T-helper 1 cell treated with Interleukin-12 subunit alpha and Interleukin-12 subunit beta and Interleukin-4 antibody, amounts not matched to agents 30 μg/mL and 1 μg/mL, for 36 hours (primary cell): ENCODE measurements around the gene MXRA7.

Experiments used
- H3K27ac Mint-ChIP-seq: one replicate; pipeline ENCODE4 v1.8.0; 2021; ENCODE audit warnings: mild to moderate bottlenecking, mixed read lengths
- H3K27me3 Mint-ChIP-seq: one replicate; pipeline ENCODE4 v1.8.0; 2021; ENCODE audit warnings: low read depth, mixed read lengths
- H3K36me3 Mint-ChIP-seq: one replicate; pipeline ENCODE4 v1.8.0; 2021; ENCODE audit warnings: low read depth, mixed read lengths
- H3K4me1 Mint-ChIP-seq: one replicate; pipeline ENCODE4 v1.8.0; 2021; ENCODE audit warnings: low read depth, mixed read lengths
- H3K4me3 Mint-ChIP-seq: one replicate; pipeline ENCODE4 v1.8.0; 2021; ENCODE audit warnings: mild to moderate bottlenecking, moderate library complexity, mixed read lengths
- H3K9me3 Mint-ChIP-seq: one replicate; pipeline ENCODE4 v1.8.0; 2021; ENCODE audit warnings: mixed read lengths

MXRA7 gene

DNA sequence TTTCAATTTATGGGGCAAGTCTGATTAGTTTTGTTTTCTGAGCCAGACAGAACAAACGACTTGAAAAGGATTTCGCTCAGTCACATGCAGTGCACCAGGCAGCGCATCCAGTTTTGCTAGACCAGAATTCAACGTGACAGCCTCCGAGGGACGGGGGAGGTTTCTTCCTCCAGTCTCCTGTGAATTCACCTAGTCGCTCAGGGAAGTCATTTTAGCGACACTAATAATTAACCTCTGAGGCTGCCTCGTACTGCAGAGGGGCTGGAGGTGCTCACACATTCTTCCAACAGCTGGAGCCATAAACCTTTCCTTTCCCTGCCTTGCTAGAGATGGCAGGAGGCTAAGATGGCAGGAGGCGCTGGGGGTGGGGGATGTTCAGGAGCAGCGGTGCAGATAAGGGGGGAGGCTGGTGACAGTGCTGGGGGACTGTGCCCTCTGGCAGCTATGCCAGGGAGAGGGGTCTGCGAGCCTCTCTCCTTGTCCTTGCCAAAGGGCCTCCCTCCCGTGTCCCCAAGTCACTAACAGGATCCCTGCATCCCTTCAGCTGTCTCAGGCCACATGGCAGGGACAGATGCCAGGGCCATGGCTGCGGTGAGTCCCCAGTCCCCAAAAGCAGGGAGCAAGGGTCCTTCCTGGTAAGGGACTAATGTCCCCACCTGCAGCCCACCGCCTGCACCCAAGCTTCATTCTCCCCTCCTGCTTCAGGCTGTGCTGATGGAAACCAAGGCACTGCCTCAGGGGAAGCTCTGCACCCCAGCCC, 24.0 kb downstream of the MXRA7 start:
- H3K27ac Mint-ChIP-seq: no peak overlapping the region
- H3K27me3 Mint-ChIP-seq: no peaks in the 10 kb centered on the region
- H3K4me3 Mint-ChIP-seq: no peak overlapping the region
- no peaks in the 10 kb centered on the region for H3K36me3 Mint-ChIP-seq
- H3K4me1 Mint-ChIP-seq: no peaks in the 10 kb centered on the region
- no peaks in the 10 kb centered on the region for H3K9me3 Mint-ChIP-seq

DNA sequence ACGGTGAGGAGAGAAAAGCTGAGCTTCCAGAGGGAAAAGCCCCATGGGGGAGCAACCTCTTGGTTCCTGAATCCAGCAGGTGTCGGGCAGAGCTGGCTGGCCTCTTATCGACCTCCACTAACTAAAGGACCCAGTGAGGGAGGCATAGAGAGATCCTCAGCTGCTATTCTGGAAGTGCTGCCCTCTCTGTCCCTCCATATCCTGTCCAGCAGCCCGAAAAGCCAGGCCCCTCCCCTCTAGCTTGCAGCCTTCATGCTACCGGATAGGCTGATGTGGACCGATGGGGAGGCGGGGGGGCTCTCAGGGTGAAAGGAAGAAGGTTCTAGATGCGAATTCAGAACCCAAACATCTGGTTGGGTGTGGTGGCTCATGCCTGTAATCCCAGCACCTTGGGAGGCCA, 24.9 kb downstream of the MXRA7 start:
- no peaks in the 10 kb centered on the region for H3K9me3 Mint-ChIP-seq
- H3K4me1 Mint-ChIP-seq: peaks cover 4% of the 10 kb centered on the region
- peaks cover 6% of the 10 kb centered on the region for H3K27me3 Mint-ChIP-seq
- no peak overlapping the region for H3K27ac Mint-ChIP-seq
- no peaks in the 10 kb centered on the region for H3K36me3 Mint-ChIP-seq
- H3K4me3 Mint-ChIP-seq: no peak overlapping the region

DNA sequence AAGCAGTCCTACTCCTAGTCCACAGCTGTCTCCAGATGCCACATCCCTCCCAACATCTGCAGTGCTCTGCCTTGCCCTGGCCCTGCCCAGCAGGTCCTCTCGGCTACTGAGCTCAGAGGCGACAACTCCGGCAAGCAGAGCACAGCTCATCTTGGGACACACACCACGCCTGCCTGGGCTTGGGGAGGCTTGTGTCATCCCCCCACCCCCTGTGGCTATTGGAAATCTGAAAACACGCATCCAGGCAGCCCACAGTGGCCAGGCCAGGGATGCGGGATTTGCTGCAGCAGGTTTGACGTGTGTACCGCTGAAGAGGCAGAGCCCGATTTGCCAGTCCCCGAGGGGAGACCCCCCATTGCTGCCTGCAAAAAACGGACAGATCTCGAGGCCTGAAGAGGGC, 25.4 kb downstream of the MXRA7 start:
- H3K4me3 Mint-ChIP-seq: no peak overlapping the region
- H3K4me1 Mint-ChIP-seq: peaks cover 4% of the 10 kb centered on the region
- H3K9me3 Mint-ChIP-seq: no peaks in the 10 kb centered on the region
- no peak overlapping the region for H3K27ac Mint-ChIP-seq
- H3K36me3 Mint-ChIP-seq: no peaks in the 10 kb centered on the region
- peaks cover 10% of the 10 kb centered on the region for H3K27me3 Mint-ChIP-seq

DNA sequence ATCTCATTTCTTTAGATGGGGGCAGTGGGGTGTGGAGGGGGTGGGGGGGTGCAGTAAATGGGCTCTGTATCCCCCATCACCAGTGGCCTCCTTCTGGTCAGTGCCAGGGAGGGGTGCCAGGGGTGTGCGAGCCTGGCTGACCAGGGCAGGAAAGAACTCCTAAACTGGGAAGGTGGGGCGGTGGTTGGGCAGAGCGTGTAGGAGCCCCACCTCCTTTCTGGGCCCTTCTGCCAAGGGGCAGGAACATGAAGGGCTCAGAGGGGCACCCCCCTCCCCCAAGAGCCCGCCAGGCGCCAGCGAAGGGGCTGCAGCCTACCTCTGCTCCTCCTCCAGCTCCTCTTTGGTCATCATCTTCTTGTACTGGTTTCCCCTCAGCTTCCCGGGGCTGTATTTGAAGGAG, 26.0 kb downstream of the MXRA7 start:
- Mint-ChIP-seq H3K27me3 (peaks cover 10% of the 10 kb centered on the region), H3K4me1 (peaks cover 4% of the 10 kb centered on the region), H3K36me3 (no peaks in the 10 kb centered on the region), H3K9me3 (no peaks in the 10 kb centered on the region), H3K27ac (no peak overlapping the region), H3K4me3 (no peak overlapping the region)

DNA sequence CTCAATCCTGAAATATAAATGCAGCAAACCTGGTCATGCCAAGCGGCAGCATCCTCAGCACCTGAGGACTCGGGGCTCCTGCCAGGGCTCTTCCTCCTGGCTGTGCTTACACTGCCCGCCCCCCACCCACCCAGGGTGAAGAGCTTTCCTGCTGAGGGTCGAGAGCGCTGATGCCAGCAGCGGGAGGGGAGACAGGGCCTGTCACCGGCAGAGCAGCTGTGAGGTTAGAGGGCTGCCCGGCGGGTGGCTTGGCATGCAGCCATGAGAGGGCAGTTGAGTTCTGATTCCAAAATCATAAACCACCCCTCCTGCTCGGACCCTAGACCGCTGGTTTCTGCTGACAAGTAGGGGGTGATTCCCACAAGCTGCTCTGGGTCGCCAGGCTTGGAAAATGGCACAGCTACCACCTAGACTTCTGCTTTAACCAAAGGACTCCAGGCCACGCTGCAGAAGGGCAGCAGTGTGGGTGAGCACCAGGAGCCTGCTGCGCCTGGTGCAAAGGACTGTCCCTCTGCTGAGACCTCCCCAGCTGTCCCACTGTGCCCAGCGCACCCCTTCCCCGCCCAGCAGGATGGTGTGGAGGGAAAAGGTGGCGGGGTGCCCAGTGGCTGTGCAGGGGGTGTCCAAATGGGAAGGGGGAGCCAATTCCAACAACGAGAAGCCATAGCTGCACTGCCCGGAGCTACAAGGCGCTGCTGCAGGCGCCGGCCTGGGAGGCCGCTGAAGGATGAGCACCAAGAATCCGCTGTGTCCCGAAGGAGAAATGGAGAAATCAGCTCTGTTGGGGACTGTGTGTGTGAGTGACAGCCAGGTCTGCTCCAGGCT, 26.6 kb downstream of the MXRA7 start:
- Mint-ChIP-seq H3K36me3 (no peaks in the 10 kb centered on the region), H3K9me3 (no peaks in the 10 kb centered on the region), H3K27me3 (peaks cover 10% of the 10 kb centered on the region), H3K4me3 (no peak overlapping the region), H3K27ac (no peak overlapping the region), H3K4me1 (peaks cover 6% of the 10 kb centered on the region)

DNA sequence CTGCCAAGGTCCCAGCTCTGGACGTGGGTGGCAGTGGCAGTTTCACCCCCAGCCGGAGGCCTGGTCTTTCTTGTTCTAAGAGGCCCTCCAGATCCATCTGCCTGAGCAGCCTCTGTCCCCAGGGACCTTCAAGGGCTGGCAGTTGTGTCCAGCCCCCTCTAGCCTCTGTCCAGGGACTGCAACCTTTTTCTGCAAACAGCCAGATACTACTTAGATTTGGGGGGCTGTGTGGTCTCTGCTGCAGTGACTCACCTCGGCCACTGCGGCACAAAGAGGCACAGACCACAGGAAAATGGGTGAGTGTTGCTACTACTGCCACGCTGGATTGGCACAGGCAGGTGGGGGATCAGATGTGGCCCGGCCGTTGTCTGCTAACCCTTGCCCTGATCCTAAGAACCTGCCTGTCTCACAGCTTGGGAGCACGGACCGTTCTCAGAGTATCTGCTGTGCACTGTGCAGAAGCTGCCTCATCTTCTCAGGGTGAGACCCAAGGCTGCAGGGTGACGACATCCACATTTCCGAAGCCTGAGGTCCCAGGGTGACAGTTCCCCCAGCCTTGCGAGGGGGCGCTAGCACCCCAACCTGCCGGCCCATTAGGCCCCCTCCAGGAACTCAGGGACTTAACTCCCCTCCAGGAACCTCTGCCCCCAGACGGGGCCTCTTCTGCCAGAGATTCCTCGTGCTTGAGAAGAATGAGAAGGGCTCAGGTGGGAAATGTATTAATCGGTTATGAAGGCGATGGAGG, 27.6 kb downstream of the MXRA7 start:
- H3K4me1 Mint-ChIP-seq: peaks cover 6% of the 10 kb centered on the region
- no peak overlapping the region for H3K27ac Mint-ChIP-seq
- H3K27me3 Mint-ChIP-seq: peaks cover 10% of the 10 kb centered on the region
- no peaks in the 10 kb centered on the region for H3K9me3 Mint-ChIP-seq
- H3K36me3 Mint-ChIP-seq: no peaks in the 10 kb centered on the region
- H3K4me3 Mint-ChIP-seq: no peak overlapping the region

DNA sequence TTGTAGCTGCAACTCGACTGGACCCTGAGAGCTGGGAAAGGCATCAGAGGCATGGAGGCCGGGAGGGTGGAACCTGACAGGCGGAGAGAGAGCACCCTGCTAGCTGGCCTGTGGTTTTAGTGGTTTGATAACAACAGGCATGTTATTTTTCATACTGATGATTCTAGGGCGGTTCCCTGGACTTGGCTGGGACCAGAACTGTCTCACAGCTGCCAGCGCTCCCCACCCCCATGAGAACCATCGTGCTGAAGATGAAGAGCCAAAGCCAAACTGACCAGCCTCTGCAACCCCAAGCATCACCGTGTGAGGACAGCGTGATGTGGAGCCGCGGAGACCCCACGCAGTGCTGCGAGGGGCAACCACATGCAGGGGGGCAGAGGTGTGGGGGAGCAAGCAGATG, 28.5 kb downstream of the MXRA7 start:
- no peak overlapping the region for H3K27ac Mint-ChIP-seq
- H3K27me3 Mint-ChIP-seq: peaks cover 10% of the 10 kb centered on the region
- no peaks in the 10 kb centered on the region for H3K36me3 Mint-ChIP-seq
- H3K4me1 Mint-ChIP-seq: peaks cover 6% of the 10 kb centered on the region
- H3K9me3 Mint-ChIP-seq: no peaks in the 10 kb centered on the region
- H3K4me3 Mint-ChIP-seq: no peak overlapping the region

DNA sequence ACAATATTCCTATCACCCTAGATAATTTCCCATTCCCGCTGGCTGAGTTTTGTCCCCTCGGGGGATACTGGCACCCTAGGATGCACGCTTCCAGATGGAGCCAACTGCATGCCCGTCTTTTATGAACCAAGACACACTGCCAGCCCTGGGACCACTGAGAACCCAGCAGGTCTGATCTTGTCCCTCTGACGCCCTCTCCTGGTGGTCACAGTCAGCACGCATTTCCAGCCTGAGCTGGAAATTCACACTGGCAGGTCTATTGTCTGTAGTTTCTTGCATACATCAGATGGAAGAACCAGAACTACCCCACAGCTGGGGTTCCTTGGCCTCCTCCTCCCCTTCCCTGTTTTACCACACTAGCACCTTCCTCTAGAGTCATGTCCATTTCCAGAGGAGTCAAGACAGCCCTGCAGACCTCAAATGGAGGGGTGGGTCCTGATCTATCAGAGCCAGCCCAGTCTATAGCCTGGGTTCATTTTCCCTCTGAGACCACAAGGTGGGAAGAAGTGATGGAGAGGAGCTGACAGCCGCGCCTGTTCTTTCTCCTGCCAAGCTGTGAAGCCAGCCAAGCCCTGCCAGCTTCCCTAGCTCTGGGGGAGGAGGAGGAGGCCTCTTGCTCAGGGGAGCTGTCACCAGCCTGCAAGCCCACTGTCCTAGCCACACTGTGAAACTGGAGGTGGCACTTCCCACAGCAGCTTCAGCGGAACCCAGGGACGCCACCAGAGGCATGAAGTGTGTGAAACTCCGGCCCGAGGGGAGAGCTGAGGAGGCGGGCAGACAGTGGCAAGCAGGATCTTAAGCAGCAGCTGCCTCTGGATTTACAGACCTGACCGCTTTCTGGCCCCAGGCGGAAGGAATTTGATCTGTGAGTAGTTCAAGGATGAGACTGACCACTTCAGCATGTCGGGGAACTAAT, 29.3 kb downstream of the MXRA7 start:
- no peaks in the 10 kb centered on the region for H3K36me3 Mint-ChIP-seq
- H3K4me1 Mint-ChIP-seq: peaks cover 6% of the 10 kb centered on the region
- H3K27me3 Mint-ChIP-seq: peaks cover 10% of the 10 kb centered on the region
- no peak overlapping the region for H3K4me3 Mint-ChIP-seq
- no peak overlapping the region for H3K27ac Mint-ChIP-seq
- H3K9me3 Mint-ChIP-seq: no peaks in the 10 kb centered on the region

DNA sequence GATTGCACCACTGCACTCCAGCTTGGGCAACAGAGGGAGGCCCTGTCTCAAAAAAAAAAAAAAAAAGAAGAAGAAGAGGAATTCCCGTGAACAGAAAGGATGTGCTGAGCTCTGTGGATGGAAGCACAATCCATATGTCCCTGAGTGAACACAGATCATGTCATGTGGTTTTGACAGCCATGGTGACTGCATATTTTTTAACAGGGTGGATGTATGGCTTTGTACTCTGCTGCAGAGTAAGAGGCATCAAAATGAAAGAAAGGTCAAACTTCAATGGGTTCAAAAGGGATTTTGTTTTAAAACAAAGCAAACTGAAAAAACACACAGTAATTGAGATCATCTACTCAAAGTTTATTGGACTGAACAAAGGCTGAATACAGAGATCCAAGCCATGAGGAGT, 31.5 kb downstream of the MXRA7 start:
- Mint-ChIP-seq H3K27me3 (peaks cover 10% of the 10 kb centered on the region), H3K36me3 (no peaks in the 10 kb centered on the region), H3K4me3 (no peak overlapping the region), H3K4me1 (peaks cover 6% of the 10 kb centered on the region), H3K27ac (no peak overlapping the region), H3K9me3 (no peaks in the 10 kb centered on the region)

DNA sequence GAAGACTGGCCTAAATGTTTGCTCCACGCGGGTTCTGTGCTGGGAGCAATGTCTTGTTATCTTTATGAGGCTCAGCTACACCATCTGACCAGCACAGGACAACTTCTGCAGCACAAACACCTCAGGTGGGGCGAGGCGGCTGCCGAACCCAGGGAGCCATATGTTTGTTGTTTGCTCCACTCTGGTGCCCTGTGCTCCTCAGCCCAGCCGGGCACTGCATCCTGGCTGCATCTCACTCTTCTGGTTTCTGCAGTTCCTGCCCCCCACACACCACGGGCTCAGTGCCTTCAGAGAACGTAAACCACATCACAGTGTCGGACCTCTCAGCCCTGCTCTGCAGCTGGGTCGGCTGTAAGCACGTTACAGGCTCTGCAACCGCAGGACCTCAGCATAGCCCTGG, 32.4 kb downstream of the MXRA7 start:
- Mint-ChIP-seq H3K9me3 (no peaks in the 10 kb centered on the region), H3K36me3 (no peaks in the 10 kb centered on the region), H3K4me3 (no peak overlapping the region)

DNA sequence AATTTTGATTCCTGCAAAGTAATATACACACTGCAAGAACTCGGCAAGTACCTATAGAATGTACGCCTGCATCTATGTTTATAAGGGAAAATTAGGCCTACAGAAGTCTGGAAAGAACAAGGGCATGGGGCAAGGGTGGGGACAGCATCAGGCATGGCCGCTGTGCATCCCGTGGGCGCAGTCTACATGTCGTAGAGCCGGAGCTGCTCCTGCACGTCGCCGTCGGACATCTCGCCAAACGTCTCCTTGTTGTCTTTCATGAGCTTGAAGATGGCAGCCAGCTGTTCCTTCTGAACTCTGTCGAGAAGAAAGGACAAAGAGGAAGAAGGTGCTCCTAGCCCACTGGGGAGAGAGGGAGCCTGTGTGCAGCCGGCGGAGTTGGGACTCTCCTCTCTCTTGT, 33.4 kb downstream of the MXRA7 start:
- Mint-ChIP-seq H3K4me1 (peaks cover 8% of the 10 kb centered on the region), H3K36me3 (peaks cover 2% of the 10 kb centered on the region), H3K27ac (no peak overlapping the region), H3K9me3 (no peaks in the 10 kb centered on the region), H3K27me3 (peaks cover 10% of the 10 kb centered on the region), H3K4me3 (no peak overlapping the region)

More for the DNA sequence above, 32.4 kb downstream of the MXRA7 start:
- H3K27ac Mint-ChIP-seq: no peak overlapping the region
- H3K4me1 Mint-ChIP-seq: peaks cover 6% of the 10 kb centered on the region
- peaks cover 10% of the 10 kb centered on the region for H3K27me3 Mint-ChIP-seq

DNA sequence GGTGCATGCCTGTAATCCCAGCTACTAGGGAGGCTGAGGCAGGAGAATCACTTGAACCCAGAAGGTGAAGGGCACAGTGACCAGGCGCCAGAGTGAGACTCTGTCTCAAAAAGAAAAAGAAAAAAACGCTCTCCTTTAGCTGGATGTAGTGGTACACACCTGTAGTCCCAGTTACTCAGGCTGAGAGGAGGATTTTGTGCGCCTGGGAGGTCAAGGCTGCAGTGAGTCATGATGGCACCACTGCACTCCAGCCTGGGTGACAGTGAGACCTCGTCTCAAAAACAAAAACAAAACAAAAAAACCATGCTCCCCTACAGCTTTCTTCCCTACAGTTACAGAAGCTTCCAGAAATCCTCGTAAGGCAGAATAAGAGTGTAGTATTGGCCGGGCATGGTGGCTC, 34.1 kb downstream of the MXRA7 start:
- peaks cover 2% of the 10 kb centered on the region for H3K36me3 Mint-ChIP-seq
- no peak overlapping the region for H3K27ac Mint-ChIP-seq
- H3K4me3 Mint-ChIP-seq: no peak overlapping the region
- peaks cover 15% of the 10 kb centered on the region for H3K4me1 Mint-ChIP-seq
- H3K27me3 Mint-ChIP-seq: peaks cover 10% of the 10 kb centered on the region
- H3K9me3 Mint-ChIP-seq: no peaks in the 10 kb centered on the region

DNA sequence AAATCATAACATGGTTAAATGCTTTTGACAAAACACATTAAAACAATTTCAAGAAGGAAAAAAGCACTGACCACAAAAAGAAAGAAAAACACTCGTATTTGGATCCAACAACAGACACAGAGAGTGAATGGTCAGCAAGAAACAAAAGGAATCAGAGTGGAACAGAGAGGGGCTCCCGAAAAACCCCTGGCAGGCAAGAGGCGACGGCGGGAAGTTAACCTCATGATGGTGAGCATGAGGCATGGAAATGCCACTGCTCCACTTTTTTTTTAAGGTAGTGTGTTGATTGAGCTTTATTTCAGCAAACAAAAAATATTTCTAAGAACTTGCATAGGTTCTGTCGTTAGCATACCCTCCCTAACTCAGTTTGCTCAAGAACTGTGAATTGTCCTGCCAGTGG, 35.1 kb downstream of the MXRA7 start:
- Mint-ChIP-seq H3K36me3 (peaks cover 4% of the 10 kb centered on the region), H3K4me3 (no peak overlapping the region)

DNA sequence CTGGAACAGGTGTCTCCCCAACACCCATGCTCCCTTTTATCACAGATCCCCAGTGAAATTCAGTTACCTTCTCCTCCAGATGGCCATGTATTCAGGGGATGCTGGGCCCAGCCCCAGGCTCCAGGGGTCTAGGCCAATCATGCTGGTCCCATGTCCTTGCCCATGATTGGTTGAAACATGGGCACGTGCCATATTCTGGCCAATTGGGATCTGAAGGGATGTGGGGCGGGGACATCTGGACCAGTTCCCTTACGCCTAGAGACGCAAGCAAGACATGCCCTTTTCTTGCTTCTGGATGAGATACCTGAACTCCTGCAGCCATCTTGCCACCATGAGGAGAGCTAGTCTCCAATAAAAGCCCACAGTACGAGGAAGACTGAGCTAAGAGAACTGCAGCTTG, 36.2 kb downstream of the MXRA7 start:
- Mint-ChIP-seq H3K27ac (no peak overlapping the region), H3K9me3 (no peaks in the 10 kb centered on the region), H3K27me3 (no peaks in the 10 kb centered on the region), H3K4me3 (no peak overlapping the region), H3K36me3 (peaks cover 4% of the 10 kb centered on the region), H3K4me1 (peaks cover 27% of the 10 kb centered on the region)

More for the DNA sequence above, 35.1 kb downstream of the MXRA7 start:
- H3K27ac Mint-ChIP-seq: peak overlapping the region; percentile 5
- H3K9me3 Mint-ChIP-seq: no peaks in the 10 kb centered on the region
- peaks cover 2% of the 10 kb centered on the region for H3K27me3 Mint-ChIP-seq
- H3K4me1 Mint-ChIP-seq: peaks cover 21% of the 10 kb centered on the region
